Naive thymus-derived CD8-positive, alpha-beta T cell (primary cell): ENCODE results near the gene SCP2. TPM values are rescaled to one million over a fixed set of nuclear protein-coding genes. Genes with fewer than 3 reads are reported as not detected.
A peak's percentile ranks its signal among the peaks of the same experiment; 100 is the strongest.

Experiments used
- ATAC-seq, 2 donors: fragments of 150-1000 bp; cut with Tn5 transposase in 1 of 2; sonication (Bioruptor Pico), chemical (Tn5 transposase) in 1 of 2; 1 replicate in 1 of 2; 2 replicates in 1 of 2; pipeline ENCODE4 v1.10.0; 2021; ENCODE audit warnings: mild to moderate bottlenecking in 2 of 2, moderate library complexity in 2 of 2
- POLR2A ChIA-PET: fragments of 350-600 bp; sonication (Branson Sonifier 250); formaldehyde crosslinking; loops from one replicate; lab custom pipeline; 2021; ENCODE audit warnings: antibody characterized with exemption; lab: Charles Lee
- DNase-seq, 10 donors: peaks; one replicate each; pipeline versions ENCODE4 v3.0.0 to v3.0.0-alpha.2; 2020 to 2022
- H3K27ac Mint-ChIP-seq, 10 donors: one replicate each; pipeline ENCODE4 v1.8.0; 2020 to 2022; ENCODE audit warnings: mild to moderate bottlenecking in 10 of 10, mixed read lengths in 10 of 10, moderate library complexity in 4 of 10, inconsistent platforms in 1 of 10
- H3K27me3 Mint-ChIP-seq, 5 donors: one replicate each; pipeline ENCODE4 v1.8.0; 2021 to 2022; ENCODE audit warnings: mixed read lengths in 5 of 5
- H3K36me3 Mint-ChIP-seq, 3 donors: one replicate each; pipeline ENCODE4 v1.8.0; 2020 to 2022; ENCODE audit warnings: mixed read lengths in 3 of 3, mild to moderate bottlenecking in 2 of 3, inconsistent platforms in 1 of 3
- H3K4me1 Mint-ChIP-seq, 4 donors: one replicate each; pipeline ENCODE4 v1.8.0; 2021 to 2022; ENCODE audit warnings: mixed read lengths in 4 of 4
- H3K4me3 Mint-ChIP-seq, 10 donors: one replicate each; pipeline ENCODE4 v1.8.0; 2020 to 2022; ENCODE audit warnings: mild to moderate bottlenecking in 10 of 10, mixed read lengths in 10 of 10, moderate library complexity in 6 of 10, inconsistent platforms in 1 of 10
- H3K9me3 Mint-ChIP-seq, 9 donors: one replicate each; pipeline ENCODE4 v1.8.0; 2020 to 2022; ENCODE audit warnings: mixed read lengths in 9 of 9, mild to moderate bottlenecking in 3 of 9, inconsistent platforms in 1 of 9, moderate library complexity in 1 of 9
- polyA plus RNA-seq, 3 donors: library from polyadenylated mRNA; unstranded; fragments of 300-500 nt; fragmentation: Illumina TruSeq; gene quantifications; one replicate each; pipeline ENCODE4 v1.2.3, GENCODE V29; 2021
- total RNA-seq, 8 experiments: library from RNA in 2 of 8; stranded (reverse) in 2 of 8; gene quantifications; one replicate each; pipeline ENCODE4 v1.2.3 and lab custom pipeline; 2021 to 2026

Gene SCP2
- total and polyA plus RNA-seq, 5 experiments from 2014 or later = 44.9 to 167 (median 117) TPM

DNA sequence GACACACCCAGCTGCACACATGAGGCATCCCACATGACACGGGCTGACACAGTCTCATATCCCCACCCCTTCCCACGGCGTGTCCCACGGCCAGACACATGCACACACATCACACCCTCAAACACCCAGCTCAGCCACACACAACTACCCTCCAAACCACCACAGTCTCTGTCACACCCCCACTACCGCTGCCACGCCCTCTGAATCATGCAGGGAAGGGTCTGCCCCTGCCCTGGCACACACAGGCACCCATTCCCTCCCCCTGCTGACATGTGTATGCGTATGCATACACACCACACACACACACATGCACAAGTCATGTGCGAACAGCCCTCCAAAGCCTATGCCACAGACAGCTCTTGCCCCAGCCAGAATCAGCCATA lies 157.5 kb downstream of the SCP2 start:
- POLR2A ChIA-PET = no interaction called here
- H3K27me3 Mint-ChIP-seq = no peaks in the 10 kb centered on the region
- no peaks in the 10 kb centered on the region for H3K36me3 Mint-ChIP-seq
- H3K4me1 Mint-ChIP-seq = peaks cover 0 to 10% (median 3%) of the 10 kb centered on the region in 4 donors
- DNase-seq (no peak), ATAC-seq (no peak)
- H3K27ac Mint-ChIP-seq = peak overlapping the region in 2 of 10 donors; percentile 70 to 82
- H3K4me3 Mint-ChIP-seq = peak overlapping the region in 2 of 10 donors; percentile 47 to 70
- no peaks in the 10 kb centered on the region for H3K9me3 Mint-ChIP-seq

DNA sequence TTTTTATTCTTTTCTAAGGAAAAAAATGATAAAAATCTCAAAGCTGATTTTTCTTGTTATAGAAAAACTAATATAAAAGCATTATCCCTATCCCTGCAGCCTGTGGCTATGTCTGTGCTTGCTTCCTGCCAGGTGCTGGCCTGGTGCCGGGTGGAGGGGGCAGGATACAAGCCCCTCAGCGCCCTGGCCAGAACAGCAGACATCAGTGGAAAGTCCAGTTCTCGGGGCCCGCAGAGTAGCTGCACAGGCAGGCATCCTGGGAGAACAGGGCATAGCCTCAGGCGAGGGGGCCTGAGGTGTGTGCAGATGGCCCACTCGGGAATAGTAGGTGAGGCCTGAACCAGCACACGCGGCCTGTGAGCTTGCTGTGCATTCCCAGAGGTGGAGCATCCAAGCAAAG lies 158.3 kb downstream of the SCP2 start:
- POLR2A ChIA-PET = no interaction called here
- no peaks in the 10 kb centered on the region for H3K27me3 Mint-ChIP-seq
- ATAC-seq (no peak), DNase-seq (no peak)
- no peak overlapping the region for H3K4me3 Mint-ChIP-seq
- no peaks in the 10 kb centered on the region for H3K9me3 Mint-ChIP-seq
- peak overlapping the region in 1 of 10 donors; percentile 57 for H3K27ac Mint-ChIP-seq
- H3K36me3 Mint-ChIP-seq = no peaks in the 10 kb centered on the region
- peaks cover 0 to 10% (median 3%) of the 10 kb centered on the region in 4 donors for H3K4me1 Mint-ChIP-seq

DNA sequence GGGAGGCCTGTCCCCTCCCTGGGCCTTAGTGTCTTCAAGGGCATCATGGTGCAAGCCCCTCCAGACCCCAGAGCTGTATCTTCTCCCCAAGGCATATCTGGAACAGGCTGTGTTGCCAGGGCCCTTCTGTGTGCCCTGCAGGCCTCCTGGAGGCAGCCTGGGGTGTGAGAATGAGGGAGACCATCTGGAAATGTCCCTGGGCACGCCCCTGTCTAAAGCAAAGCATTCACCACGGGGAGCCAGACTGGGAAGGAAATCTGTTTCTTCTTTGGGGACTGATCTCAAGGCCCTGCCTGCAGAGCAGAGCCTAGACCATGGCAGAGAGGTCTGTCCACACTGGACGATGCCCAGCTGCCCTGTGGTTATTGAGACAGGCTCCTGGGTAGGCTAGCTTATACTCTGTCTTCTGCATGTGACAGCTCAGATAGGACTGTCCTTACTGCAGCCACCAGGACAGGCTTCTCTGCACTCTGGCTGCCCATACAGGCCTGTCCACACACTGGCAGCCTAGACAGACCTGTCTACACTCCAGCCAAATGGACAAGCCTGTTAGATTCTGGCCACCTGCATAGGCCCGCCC lies 159.5 kb downstream of the SCP2 start:
- no peak overlapping the region for H3K27ac Mint-ChIP-seq

DNA sequence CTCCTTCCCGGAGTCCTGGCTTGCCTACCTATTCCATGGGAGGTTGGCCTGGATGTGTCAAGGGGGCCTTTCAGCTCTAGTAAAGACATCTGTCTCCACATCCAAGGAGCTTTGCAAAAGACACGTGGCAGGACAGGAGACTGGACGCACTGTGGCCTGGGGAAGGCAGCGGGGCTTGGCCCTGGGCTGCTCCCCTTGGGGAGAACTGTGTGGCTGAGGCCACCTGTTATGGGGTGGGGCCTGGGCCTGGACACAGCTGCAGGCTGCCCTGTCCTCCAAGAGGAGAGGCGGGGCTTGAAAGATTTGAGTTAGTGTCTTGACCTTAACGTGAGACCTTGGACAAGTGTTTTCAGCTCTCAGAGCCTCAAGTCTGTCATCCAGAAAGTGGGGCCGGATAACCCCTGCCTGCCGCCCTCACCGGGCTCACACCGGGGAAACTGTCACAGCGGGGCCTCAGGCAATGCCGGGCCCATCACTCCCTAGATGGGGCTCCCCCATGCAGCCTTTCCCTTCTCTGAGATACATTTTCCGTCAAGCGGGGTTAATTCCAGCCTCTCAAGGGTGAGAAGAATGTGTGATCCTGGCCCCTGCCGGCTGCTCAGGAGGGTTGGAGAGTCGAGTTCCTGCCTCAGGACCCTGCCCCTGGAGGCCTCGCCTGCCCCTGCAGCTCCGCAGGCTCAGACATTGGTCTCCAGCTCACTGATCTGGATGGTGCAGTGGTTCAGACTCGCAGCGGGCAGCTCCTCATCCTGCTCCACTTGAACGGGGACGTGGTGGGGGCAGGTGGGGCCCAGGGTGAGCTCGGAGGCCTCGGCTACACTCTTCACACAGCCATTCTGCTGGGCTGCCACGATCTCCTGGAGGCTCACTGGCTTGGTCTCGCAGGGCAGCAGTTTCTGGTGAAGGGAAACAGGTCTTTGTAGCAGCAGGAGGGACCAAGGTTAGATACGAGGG lies 160.5 kb downstream of the SCP2 start:
- H3K27ac Mint-ChIP-seq = no peak overlapping the region
- no peaks in the 10 kb centered on the region for H3K36me3 Mint-ChIP-seq
- POLR2A ChIA-PET = no interaction called here
- H3K27me3 Mint-ChIP-seq = no peaks in the 10 kb centered on the region
- no peak for ATAC-seq
- peaks cover 0 to 10% (median 3%) of the 10 kb centered on the region in 4 donors for H3K4me1 Mint-ChIP-seq
- no peak overlapping the region for H3K4me3 Mint-ChIP-seq
- DNase-seq = no peak
- H3K9me3 Mint-ChIP-seq = no peaks in the 10 kb centered on the region

More for the DNA sequence above, 159.5 kb downstream of the SCP2 start:
- no peak for ATAC-seq
- H3K4me3 Mint-ChIP-seq = no peak overlapping the region
- no peaks in the 10 kb centered on the region for H3K36me3 Mint-ChIP-seq
- POLR2A ChIA-PET = no interaction called here
- peaks cover 0 to 10% (median 3%) of the 10 kb centered on the region in 4 donors for H3K4me1 Mint-ChIP-seq
- DNase-seq = no peak
- no peaks in the 10 kb centered on the region for H3K9me3 Mint-ChIP-seq
- no peaks in the 10 kb centered on the region for H3K27me3 Mint-ChIP-seq

DNA sequence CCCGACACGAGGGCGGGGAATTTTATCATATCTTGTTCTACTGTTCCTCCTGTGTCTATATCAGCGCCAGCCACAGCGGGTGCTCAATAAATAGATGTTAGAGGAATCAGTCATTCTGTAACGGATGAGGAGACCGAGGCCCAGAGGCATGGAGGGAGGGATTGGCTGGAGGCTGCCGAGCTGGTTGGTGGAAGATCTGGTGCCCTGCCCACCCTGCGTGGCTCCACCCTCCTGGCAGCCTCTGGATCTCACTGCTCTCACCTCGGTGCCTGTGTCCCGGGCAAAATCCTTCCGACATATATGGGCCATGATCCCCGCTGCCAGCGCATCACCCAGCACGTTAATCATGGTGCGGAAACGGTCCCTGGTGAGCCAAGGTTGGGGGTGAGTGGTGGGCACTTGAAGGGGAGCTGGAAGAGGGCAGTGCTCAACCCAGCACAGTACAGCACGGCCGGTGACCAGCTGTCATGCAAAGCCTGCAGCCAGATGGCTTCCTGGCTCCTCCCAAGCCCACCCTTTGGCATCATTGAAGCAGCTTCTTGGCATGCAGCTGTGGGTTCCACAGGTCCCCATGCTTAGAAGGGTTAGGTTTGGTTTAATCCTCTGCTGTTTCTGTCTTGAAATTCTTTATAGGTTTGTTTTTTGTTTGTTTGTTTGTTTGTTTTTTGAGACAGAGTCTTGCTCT lies 161.7 kb downstream of the SCP2 start:
- Mint-ChIP-seq H3K27ac (no peak overlapping the region), H3K4me3 (no peak overlapping the region), H3K27me3 (peaks cover 0 to 1% (median 0%) of the 10 kb centered on the region in 5 donors), H3K36me3 (no peaks in the 10 kb centered on the region), H3K4me1 (peaks cover 0 to 4% (median 1%) of the 10 kb centered on the region in 4 donors), H3K9me3 (no peaks in the 10 kb centered on the region)
- POLR2A ChIA-PET = no interaction called here
- no peak for ATAC-seq
- no peak for DNase-seq

DNA sequence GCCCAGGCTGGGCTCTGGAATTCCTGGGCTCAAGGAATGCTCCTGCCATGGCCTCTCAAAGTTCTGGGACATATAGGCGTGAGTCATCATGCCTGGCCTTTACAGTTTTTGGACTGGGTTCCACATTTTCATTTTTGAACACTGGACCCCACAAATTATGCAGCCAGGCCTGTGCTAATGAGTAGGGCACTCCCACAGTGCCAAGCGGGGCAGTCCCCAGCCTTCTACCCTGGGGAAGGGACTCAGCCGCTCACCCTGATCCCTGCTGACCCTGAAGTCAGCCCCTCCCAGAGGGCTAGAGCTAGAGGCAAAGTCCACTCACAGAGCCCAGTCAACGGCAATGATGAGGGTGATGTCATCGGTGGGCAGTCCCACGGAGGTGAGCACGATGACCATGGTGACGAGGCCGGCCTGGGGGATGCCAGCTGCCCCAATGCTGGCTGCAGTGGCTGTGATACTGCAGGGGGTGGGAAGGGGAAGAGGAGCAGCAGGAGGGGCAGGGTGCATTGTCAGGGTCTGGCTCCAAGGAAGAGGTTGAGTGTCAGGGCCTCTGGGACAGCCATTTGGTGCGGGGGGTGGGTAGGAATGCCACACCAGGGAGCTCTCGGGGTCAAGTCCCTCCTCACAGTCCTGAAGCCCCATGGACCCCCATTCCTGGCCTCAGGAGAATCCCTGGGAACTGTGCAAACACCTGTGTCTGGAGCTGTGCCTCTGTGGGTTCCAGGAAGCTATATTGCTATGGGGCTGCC lies 162.6 kb downstream of the SCP2 start:
- Mint-ChIP-seq H3K36me3 (no peaks in the 10 kb centered on the region), H3K27me3 (peaks cover 0 to 3% (median 0%) of the 10 kb centered on the region in 5 donors), H3K4me3 (no peak overlapping the region), H3K9me3 (no peaks in the 10 kb centered on the region), H3K4me1 (peaks cover 0 to 3% (median under 1%) of the 10 kb centered on the region in 4 donors), H3K27ac (no peak overlapping the region)
- ATAC-seq (no peak), DNase-seq (no peak)
- POLR2A ChIA-PET = no interaction called here

DNA sequence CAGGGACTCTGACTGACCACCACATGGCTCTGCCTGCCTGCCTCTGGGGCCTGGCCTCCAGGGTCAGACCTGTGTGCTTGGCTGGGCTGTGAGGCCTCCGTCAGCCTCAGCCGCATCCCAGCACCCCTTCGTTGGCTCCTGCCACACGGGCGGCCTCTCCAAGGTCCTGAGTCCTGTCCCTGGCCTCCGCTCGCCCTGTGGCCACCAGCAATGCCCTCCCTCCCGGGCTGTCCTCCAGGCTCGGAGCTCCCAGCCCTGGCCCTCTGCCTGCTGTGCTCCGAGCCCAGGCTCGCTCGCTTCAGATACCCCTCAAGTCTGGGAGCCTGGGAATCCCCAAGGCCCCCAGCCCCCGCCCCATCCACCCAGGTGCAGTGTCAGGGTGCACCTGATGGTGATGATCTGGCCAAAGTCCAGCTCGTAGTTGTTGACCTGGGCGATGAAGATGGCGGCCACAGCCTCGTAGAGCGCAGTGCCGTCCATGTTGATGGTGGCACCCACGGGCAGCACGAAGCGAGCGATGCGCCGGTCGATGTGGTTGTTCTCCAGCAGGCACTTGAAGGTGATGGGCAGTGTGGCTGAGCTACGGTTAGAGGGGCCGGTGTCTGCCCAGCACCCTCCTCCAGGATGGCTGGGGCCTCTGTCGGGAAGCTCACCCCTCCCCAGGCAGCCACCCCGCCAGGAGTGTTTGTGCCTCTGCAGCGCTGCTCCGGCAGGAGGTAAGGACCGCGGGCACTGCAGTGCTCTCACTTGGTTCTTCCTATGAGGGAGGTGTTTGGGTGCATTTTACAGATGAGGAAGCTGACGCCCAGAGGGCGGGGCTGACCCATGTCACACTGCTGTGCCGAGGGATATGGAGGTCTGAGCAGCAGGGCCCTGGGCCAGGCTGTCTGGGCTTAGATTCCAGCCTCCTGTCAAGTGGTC lies 163.4 kb downstream of the SCP2 start:
- Mint-ChIP-seq H3K36me3 (no peaks in the 10 kb centered on the region), H3K4me1 (peaks cover 0 to 3% (median 0%) of the 10 kb centered on the region in 4 donors), H3K4me3 (no peak overlapping the region), H3K9me3 (no peaks in the 10 kb centered on the region), H3K27ac (no peak overlapping the region), H3K27me3 (peaks cover 0 to 3% (median 0%) of the 10 kb centered on the region in 5 donors)
- DNase-seq (no peak), ATAC-seq (no peak)
- POLR2A ChIA-PET = no interaction called here

DNA sequence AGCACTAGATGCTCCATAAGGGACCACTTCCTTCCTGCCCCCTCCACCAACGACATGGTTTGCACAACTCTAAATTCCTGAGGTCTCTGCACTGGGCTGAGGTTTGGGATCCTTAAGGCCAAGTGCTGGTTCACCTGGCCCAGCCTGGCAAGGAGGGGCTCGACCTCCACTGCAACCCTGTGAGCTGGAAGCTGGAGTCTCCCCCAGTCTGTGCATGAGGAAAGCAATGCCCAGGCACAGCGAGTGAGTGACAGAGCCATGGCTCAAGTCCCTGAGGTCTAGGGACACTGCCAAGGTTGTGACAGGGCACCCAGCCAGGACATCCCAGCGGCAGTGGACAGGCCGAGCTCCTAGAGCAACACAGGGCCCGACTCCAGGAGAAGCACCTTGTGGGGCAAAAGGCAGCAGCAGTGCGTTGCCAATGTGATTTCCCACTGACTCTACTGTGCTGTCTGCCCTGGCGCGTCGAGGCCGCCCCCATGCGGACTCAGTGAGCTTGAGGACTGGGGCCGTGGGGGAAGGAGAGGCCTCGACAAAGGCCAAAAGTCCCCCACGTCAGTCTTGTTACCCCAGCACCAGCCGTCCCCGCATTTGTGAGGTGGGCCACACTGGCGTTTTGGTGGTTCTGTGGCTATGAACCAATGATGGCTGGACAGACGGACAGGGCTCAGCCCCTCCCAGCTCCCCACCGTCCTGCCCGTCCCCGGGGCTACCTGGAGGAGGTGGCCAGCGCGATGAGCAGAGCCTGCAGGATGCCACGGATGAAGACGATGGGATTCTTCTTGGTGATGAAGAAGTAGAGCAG lies 165.0 kb downstream of the SCP2 start:
- POLR2A ChIA-PET = no interaction called here
- Mint-ChIP-seq H3K9me3 (no peaks in the 10 kb centered on the region), H3K27me3 (peaks cover 0 to 3% (median 0%) of the 10 kb centered on the region in 5 donors), H3K27ac (peak overlapping the region in 1 of 10 donors; percentile 31), H3K36me3 (no peaks in the 10 kb centered on the region), H3K4me3 (no peak overlapping the region), H3K4me1 (peaks cover 0 to 3% (median 0%) of the 10 kb centered on the region in 4 donors)
- no peak for DNase-seq
- ATAC-seq = no peak

DNA sequence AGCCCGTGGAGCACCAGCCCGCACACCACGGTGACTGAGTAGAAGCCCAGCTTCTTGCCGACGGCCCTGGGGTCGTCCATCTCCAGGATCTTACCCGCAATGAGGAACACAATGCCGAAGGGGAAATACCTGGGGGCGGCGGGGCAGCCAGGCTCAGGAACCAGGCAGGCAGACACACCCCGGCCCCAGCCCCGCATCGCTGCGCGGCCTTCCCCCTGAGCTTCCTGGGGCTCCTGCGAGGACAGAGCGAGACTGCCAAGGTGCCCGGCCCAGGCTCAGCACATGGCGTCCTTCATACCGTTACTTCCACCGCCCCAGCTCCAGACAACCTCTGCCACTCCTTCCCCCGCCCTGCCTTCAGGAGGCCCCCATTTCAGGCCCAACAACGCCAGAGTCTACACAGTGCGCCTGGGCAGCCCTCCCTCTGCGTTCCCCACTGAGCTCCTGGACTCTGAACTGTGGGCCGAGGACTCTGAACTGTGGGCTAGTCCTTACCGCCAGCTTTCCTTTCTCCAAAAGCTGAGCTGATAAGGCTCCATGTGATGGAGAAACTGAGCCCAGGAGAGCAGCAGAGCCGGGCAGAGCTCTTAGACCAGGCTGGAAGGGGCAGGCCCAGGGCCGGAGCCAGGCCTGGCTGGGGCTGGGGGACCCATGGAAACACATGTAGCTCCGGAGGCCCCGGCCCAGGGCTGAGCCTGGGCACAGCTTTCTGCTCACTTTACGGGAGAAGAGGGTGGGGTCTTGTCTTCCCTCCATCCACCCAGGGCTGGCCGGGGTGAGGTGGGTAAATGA lies 165.8 kb downstream of the SCP2 start:
- peaks cover 0 to 3% (median 0%) of the 10 kb centered on the region in 4 donors for H3K4me1 Mint-ChIP-seq
- no peaks in the 10 kb centered on the region for H3K9me3 Mint-ChIP-seq
- no peak overlapping the region for H3K4me3 Mint-ChIP-seq
- POLR2A ChIA-PET = no interaction called here
- H3K36me3 Mint-ChIP-seq = no peaks in the 10 kb centered on the region
- ATAC-seq (no peak), DNase-seq (no peak)
- H3K27ac Mint-ChIP-seq = no peak overlapping the region
- peaks cover 0 to 3% (median 0%) of the 10 kb centered on the region in 5 donors for H3K27me3 Mint-ChIP-seq

DNA sequence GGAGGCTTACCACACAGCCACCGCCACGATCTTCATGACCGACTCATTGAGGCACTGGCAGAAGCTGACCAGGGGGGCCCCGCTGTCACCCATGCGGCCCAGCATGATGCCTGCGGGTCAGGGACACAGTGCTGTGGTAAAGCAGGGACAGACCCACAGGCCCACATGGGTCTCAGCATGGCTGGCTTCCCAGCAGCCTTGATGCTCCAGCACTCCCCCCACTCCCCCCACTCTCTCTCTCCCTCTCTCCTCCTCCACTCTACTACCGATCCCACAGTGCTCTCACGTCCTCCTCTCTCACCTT lies 166.3 kb downstream of the SCP2 start:
- Mint-ChIP-seq H3K27ac (no peak overlapping the region), H3K36me3 (no peaks in the 10 kb centered on the region), H3K4me1 (peaks cover 0 to 3% (median 0%) of the 10 kb centered on the region in 4 donors), H3K27me3 (peaks cover 0 to 3% (median 0%) of the 10 kb centered on the region in 5 donors), H3K9me3 (no peaks in the 10 kb centered on the region), H3K4me3 (no peak overlapping the region)
- no peak for ATAC-seq
- DNase-seq = no peak
- POLR2A ChIA-PET = no interaction called here
